C4-2B (cell line): Measurements from ENCODE around the gene MEG3.

Source experiments
- ZFX ChIP-seq: fragments of 450-650 bp; IDR thresholded peaks from 2 replicates; pipeline ENCODE4 v1.6.1; 2017
- TF ChIP-seq, protein P1 (sequence below): fragments of 450-650 bp; conservative IDR thresholded peaks from 2 replicates; pipeline ENCODE4 v1.5.1; 2017; ENCODE audit warnings: mild to moderate bottlenecking

DNA sequence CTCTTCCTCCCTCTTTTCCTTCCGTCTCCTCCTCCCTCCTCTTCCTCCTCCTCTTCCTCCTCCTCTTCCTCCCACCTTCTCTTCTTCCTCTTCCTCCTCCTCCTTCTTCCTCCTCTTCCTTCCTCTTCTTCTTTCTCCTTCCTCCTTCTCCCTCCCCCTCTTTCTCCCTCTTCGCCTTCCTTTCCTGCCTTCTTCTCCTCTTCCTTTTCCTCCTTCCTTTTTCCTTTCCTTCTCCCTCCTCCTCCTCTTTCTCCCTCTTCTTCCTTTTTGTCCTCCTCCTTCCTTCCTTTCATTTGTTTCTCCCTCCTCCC, 36.0 kb downstream of the MEG3 start:
- TF ChIP-seq, protein P1, sequence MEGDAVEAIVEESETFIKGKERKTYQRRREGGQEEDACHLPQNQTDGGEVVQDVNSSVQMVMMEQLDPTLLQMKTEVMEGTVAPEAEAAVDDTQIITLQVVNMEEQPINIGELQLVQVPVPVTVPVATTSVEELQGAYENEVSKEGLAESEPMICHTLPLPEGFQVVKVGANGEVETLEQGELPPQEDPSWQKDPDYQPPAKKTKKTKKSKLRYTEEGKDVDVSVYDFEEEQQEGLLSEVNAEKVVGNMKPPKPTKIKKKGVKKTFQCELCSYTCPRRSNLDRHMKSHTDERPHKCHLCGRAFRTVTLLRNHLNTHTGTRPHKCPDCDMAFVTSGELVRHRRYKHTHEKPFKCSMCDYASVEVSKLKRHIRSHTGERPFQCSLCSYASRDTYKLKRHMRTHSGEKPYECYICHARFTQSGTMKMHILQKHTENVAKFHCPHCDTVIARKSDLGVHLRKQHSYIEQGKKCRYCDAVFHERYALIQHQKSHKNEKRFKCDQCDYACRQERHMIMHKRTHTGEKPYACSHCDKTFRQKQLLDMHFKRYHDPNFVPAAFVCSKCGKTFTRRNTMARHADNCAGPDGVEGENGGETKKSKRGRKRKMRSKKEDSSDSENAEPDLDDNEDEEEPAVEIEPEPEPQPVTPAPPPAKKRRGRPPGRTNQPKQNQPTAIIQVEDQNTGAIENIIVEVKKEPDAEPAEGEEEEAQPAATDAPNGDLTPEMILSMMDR, result no peak
- TF ChIP-seq ZFX, result no peak
